Duodenal mucosa (tissue), 2 donors: Measurements from ENCODE around the gene ITGBL1.

Experiments
- H3K27ac ChIP-seq: one replicate; pipeline ENCODE4 v1.7.0; 2013; ENCODE audit warnings: low read depth, low read length
- H3K27me3 ChIP-seq, 2 donors: one replicate each; pipeline ENCODE4 v1.7.0; 2013; ENCODE audit warnings: low read length in 2 of 2, control low read depth in 1 of 2; ENCODE audit not compliant: insufficient read depth in 2 of 2, control insufficient read depth in 1 of 2
- H3K36me3 ChIP-seq, 2 donors: one replicate each; pipeline ENCODE4 v1.7.0; 2013; ENCODE audit warnings: low read length in 2 of 2, control low read depth in 1 of 2; ENCODE audit not compliant: insufficient read depth in 2 of 2, control insufficient read depth in 1 of 2
- H3K4me1 ChIP-seq, 2 donors: one replicate each; pipeline ENCODE4 v1.7.0; 2013; ENCODE audit warnings: low read length in 2 of 2, control low read depth in 1 of 2; ENCODE audit not compliant: insufficient read depth in 2 of 2, control insufficient read depth in 1 of 2
- H3K4me3 ChIP-seq, 2 donors: one replicate each; pipeline ENCODE4 v1.7.0; 2013; ENCODE audit warnings: low read length in 2 of 2, low read depth in 1 of 2
- H3K9ac ChIP-seq, 2 donors: one replicate each; pipeline ENCODE4 v1.7.0; 2013; ENCODE audit warnings: low read length in 2 of 2, low read depth in 1 of 2
- H3K9me3 ChIP-seq, 2 donors: one replicate each; pipeline ENCODE4 v1.7.0; 2013; ENCODE audit warnings: low read length in 2 of 2, control low read depth in 1 of 2; ENCODE audit not compliant: control insufficient read depth in 1 of 2

Gene ITGBL1

GRCh38 chr13:101511766-101512165 is 59.3 kb downstream of the ITGBL1 start:
- H3K9me3 ChIP-seq = no peaks in the 10 kb centered on the region
- no peak overlapping the region for H3K4me3 ChIP-seq
- H3K36me3 ChIP-seq = no peaks in the 10 kb centered on the region
- no peaks in the 10 kb centered on the region for H3K4me1 ChIP-seq
- H3K9ac ChIP-seq = no peak overlapping the region
- no peaks in the 10 kb centered on the region for H3K27me3 ChIP-seq
- no peak overlapping the region for H3K27ac ChIP-seq

- Histone ChIP-seq H3K4me3 (no peak overlapping the region), H3K36me3 (no peaks in the 10 kb centered on the region), H3K27ac (no peak overlapping the region), H3K27me3 (no peaks in the 10 kb centered on the region), H3K9ac (no peak overlapping the region), H3K9me3 (no peaks in the 10 kb centered on the region), H3K4me1 (no peaks in the 10 kb centered on the region)
Observed at GRCh38 chr13:101512650-101513049, 60.2 kb downstream of the ITGBL1 start.

- Histone ChIP-seq H3K36me3 (no peaks in the 10 kb centered on the region), H3K4me1 (no peaks in the 10 kb centered on the region), H3K9ac (no peak overlapping the region), H3K9me3 (no peaks in the 10 kb centered on the region), H3K4me3 (no peak overlapping the region), H3K27ac (no peak overlapping the region), H3K27me3 (no peaks in the 10 kb centered on the region)
Observed at GRCh38 chr13:101514100-101514499, 61.6 kb downstream of the ITGBL1 start.

- Histone ChIP-seq H3K4me3 (no peak overlapping the region), H3K9ac (no peak overlapping the region), H3K36me3 (no peaks in the 10 kb centered on the region), H3K27me3 (no peaks in the 10 kb centered on the region), H3K27ac (no peak overlapping the region), H3K9me3 (no peaks in the 10 kb centered on the region), H3K4me1 (no peaks in the 10 kb centered on the region)
Observed at GRCh38 chr13:101514695-101515275, 62.3 kb downstream of the ITGBL1 start.

- Histone ChIP-seq H3K4me3 (no peak overlapping the region), H3K9ac (no peak overlapping the region), H3K27me3 (no peaks in the 10 kb centered on the region), H3K27ac (no peak overlapping the region), H3K36me3 (no peaks in the 10 kb centered on the region), H3K4me1 (no peaks in the 10 kb centered on the region), H3K9me3 (no peaks in the 10 kb centered on the region)
Observed at GRCh38 chr13:101515504-101515903, 63.0 kb downstream of the ITGBL1 start.

GRCh38 chr13:101516262-101516661 is 63.8 kb downstream of the ITGBL1 start:
- H3K4me1 ChIP-seq = no peaks in the 10 kb centered on the region
- no peaks in the 10 kb centered on the region for H3K36me3 ChIP-seq
- no peaks in the 10 kb centered on the region for H3K9me3 ChIP-seq
- H3K27me3 ChIP-seq = no peaks in the 10 kb centered on the region
- H3K27ac ChIP-seq = no peak overlapping the region
- no peak overlapping the region for H3K4me3 ChIP-seq
- no peak overlapping the region for H3K9ac ChIP-seq

- H3K9me3 ChIP-seq = no peaks in the 10 kb centered on the region
- H3K36me3 ChIP-seq = no peaks in the 10 kb centered on the region
- no peak overlapping the region for H3K9ac ChIP-seq
- no peak overlapping the region for H3K4me3 ChIP-seq
- H3K27ac ChIP-seq = no peak overlapping the region
- no peaks in the 10 kb centered on the region for H3K27me3 ChIP-seq
- no peaks in the 10 kb centered on the region for H3K4me1 ChIP-seq
Observed at GRCh38 chr13:101520672-101521071, 68.2 kb downstream of the ITGBL1 start.

GRCh38 chr13:101521371-101521770 is 68.9 kb downstream of the ITGBL1 start:
- Histone ChIP-seq H3K4me3 (no peak overlapping the region), H3K9ac (no peak overlapping the region), H3K9me3 (no peaks in the 10 kb centered on the region), H3K36me3 (no peaks in the 10 kb centered on the region), H3K27ac (no peak overlapping the region), H3K4me1 (no peaks in the 10 kb centered on the region), H3K27me3 (no peaks in the 10 kb centered on the region)

GRCh38 chr13:101522607-101523006 is 70.1 kb downstream of the ITGBL1 start:
- no peaks in the 10 kb centered on the region for H3K9me3 ChIP-seq
- no peak overlapping the region for H3K9ac ChIP-seq
- H3K36me3 ChIP-seq = no peaks in the 10 kb centered on the region
- no peak overlapping the region for H3K4me3 ChIP-seq
- H3K27me3 ChIP-seq = no peaks in the 10 kb centered on the region
- H3K27ac ChIP-seq = no peak overlapping the region
- H3K4me1 ChIP-seq = no peaks in the 10 kb centered on the region

GRCh38 chr13:101523154-101524131 is 71.0 kb downstream of the ITGBL1 start:
- H3K27me3 ChIP-seq = no peaks in the 10 kb centered on the region
- no peaks in the 10 kb centered on the region for H3K36me3 ChIP-seq
- no peaks in the 10 kb centered on the region for H3K9me3 ChIP-seq
- no peaks in the 10 kb centered on the region for H3K4me1 ChIP-seq
- H3K27ac ChIP-seq = no peak overlapping the region
- no peak overlapping the region for H3K4me3 ChIP-seq
- no peak overlapping the region for H3K9ac ChIP-seq
